ENCODE results near the gene VENTX.
"Not testable (repeated sequence)": the region's sequence is repeated elsewhere in the genome, so short reads cannot be mapped to it uniquely, and the experiment has no call there.

Gene VENTX

GRCh38 chr10:133217800-133218589 lies 19.7 kb upstream of the VENTX start:
- no peak for DNase-seq

GRCh38 chr10:133218891-133219290 lies 18.8 kb upstream of the VENTX start:
- DNase-seq = no peak

- DNase-seq = no peak
Measured at GRCh38 chr10:133219782-133220181, 17.9 kb upstream of the VENTX start.

- no peak for DNase-seq
Measured at GRCh38 chr10:133221331-133221730, 16.3 kb upstream of the VENTX start.

- DNase-seq = not testable (repeated sequence)
Measured at GRCh38 chr10:133221756-133222155, 15.9 kb upstream of the VENTX start.

- no peak for DNase-seq
Measured at GRCh38 chr10:133224076-133224475, 13.6 kb upstream of the VENTX start.

GRCh38 chr10:133224756-133225372 lies 12.8 kb upstream of the VENTX start:
- DNase-seq = no peak

GRCh38 chr10:133225707-133226191 lies 11.9 kb upstream of the VENTX start:
- DNase-seq = no peak

GRCh38 chr10:133226251-133226808 lies 11.3 kb upstream of the VENTX start:
- DNase-seq = no peak

- DNase-seq = no peak
Measured at GRCh38 chr10:133227256-133227655, 10.4 kb upstream of the VENTX start.

GRCh38 chr10:133229265-133230043 lies 8.2 kb upstream of the VENTX start:
- no peak for DNase-seq

GRCh38 chr10:133230044-133230361 lies 7.7 kb upstream of the VENTX start, which contains the start of gene UTF1:
Gene UTF1 (plus strand): TSS chr10:133230217. CDS start chr10:133230289, 72 bp downstream.
- no peak for DNase-seq

- DNase-seq = no peak
Measured at GRCh38 chr10:133230387-133231195, 7.1 kb upstream of the VENTX start.

- no peak for DNase-seq
Measured at GRCh38 chr10:133231244-133231945, 6.3 kb upstream of the VENTX start.

GRCh38 chr10:133231946-133232574 lies 5.6 kb upstream of the VENTX start:
- DNase-seq = no peak

- DNase-seq = not testable (repeated sequence)
Measured at GRCh38 chr10:133234796-133235195, 2.9 kb upstream of the VENTX start.

- DNase-seq = no peak
Measured at GRCh38 chr10:133235265-133235855, 2.3 kb upstream of the VENTX start.

GRCh38 chr10:133235932-133236331 lies 1.7 kb upstream of the VENTX start:
- no peak for DNase-seq

GRCh38 chr10:133236401-133237240 lies 1.0 kb upstream of the VENTX start:
- DNase-seq = no peak

GRCh38 chr10:133237241-133237587 lies 441 bp upstream of the VENTX start:
- DNase-seq = no peak
